B cell (primary cell): ENCODE results near the gene AIMP1.

Experiments used
- EZH2 ChIP-seq: IDR thresholded peaks from 2 replicates; pipeline ENCODE4 v1.6.1; 2012; ENCODE audit warnings: borderline replicate concordance, low read depth, mild to moderate bottlenecking, moderate library complexity, low read length; ENCODE audit not compliant: insufficient read depth, poor library complexity, severe bottlenecking
- TF ChIP-seq, protein P1 (sequence below): fragments of 200-600 bp; IDR thresholded peaks from one replicate; pipeline ENCODE4 v1.8.0; 2022; ENCODE audit warnings: antibody characterized with exemption, mild to moderate bottlenecking

DNA sequence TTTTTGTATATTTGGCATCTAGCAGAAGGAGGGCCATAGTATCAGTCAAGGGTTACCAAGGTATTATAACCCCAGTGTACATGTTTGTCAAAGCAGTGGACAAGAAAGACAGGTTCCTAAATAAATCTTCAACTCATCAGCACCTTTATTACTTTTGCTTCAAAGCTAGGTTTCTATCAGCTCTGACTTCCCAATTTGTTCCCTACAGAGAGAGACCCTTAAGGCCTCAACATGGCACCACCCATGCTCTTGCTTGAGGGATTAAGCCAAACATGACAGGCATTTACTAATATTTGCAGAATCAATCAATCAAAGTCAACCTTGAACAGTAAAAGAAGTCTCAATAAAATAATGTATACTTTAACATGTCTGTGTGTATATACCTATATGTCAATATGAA lies 9.8 kb upstream of the AIMP1 start:
- TF ChIP-seq, protein P1, sequence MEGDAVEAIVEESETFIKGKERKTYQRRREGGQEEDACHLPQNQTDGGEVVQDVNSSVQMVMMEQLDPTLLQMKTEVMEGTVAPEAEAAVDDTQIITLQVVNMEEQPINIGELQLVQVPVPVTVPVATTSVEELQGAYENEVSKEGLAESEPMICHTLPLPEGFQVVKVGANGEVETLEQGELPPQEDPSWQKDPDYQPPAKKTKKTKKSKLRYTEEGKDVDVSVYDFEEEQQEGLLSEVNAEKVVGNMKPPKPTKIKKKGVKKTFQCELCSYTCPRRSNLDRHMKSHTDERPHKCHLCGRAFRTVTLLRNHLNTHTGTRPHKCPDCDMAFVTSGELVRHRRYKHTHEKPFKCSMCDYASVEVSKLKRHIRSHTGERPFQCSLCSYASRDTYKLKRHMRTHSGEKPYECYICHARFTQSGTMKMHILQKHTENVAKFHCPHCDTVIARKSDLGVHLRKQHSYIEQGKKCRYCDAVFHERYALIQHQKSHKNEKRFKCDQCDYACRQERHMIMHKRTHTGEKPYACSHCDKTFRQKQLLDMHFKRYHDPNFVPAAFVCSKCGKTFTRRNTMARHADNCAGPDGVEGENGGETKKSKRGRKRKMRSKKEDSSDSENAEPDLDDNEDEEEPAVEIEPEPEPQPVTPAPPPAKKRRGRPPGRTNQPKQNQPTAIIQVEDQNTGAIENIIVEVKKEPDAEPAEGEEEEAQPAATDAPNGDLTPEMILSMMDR = no peak
- no peak for TF ChIP-seq EZH2
